Glutamatergic neuron (in vitro differentiated cells): ENCODE measurements around the gene C14orf180. TPM values are rescaled to one million over a fixed set of nuclear protein-coding genes. Genes with fewer than 3 reads are reported as not detected.

ENCODE experiments used
- DNase-seq: peaks from one replicate; pipeline ENCODE4 v3.0.0; 2022
- H3K27ac Mint-ChIP-seq: one replicate; pipeline ENCODE4 v1.8.0; 2020; ENCODE audit warnings: mild to moderate bottlenecking, mixed read lengths, inconsistent platforms; ENCODE audit not compliant: unreplicated experiment
- H3K27me3 Mint-ChIP-seq: one replicate; pipeline ENCODE4 v1.8.0; 2020; ENCODE audit warnings: mild to moderate bottlenecking, moderate library complexity, mixed read lengths, inconsistent platforms; ENCODE audit not compliant: unreplicated experiment
- H3K36me3 Mint-ChIP-seq: one replicate; pipeline ENCODE4 v1.8.0; 2020; ENCODE audit warnings: mild to moderate bottlenecking, mixed read lengths, inconsistent platforms; ENCODE audit not compliant: unreplicated experiment
- H3K4me1 Mint-ChIP-seq: one replicate; pipeline ENCODE4 v1.8.0; 2020; ENCODE audit warnings: mild to moderate bottlenecking, low read depth, mixed read lengths, inconsistent platforms; ENCODE audit not compliant: unreplicated experiment
- H3K4me3 Mint-ChIP-seq: one replicate; pipeline ENCODE4 v1.8.0; 2020; ENCODE audit warnings: mild to moderate bottlenecking, mixed read lengths, inconsistent platforms; ENCODE audit not compliant: unreplicated experiment
- H3K9me3 Mint-ChIP-seq: one replicate; pipeline ENCODE4 v1.8.0; 2020; ENCODE audit warnings: mild to moderate bottlenecking, moderate library complexity, mixed read lengths, inconsistent platforms; ENCODE audit not compliant: unreplicated experiment
- CTCF ChIP-seq: fragments of 200-600 bp; sonication (generic); IDR thresholded peaks from one replicate; pipeline ENCODE4 v1.5.0; 2021; ENCODE audit not compliant: partially characterized antibody, unreplicated experiment
- total RNA-seq: library from RNA; stranded (reverse); fragmentation: NEBNext Ultra II Directional; extraction: Animal tissue kit (Norgen Biotek cat#: 25700); gene quantifications from one replicate; pipeline ENCODE4 v1.2.1, GENCODE V29; 2021; ENCODE audit not compliant: unreplicated experiment

C14orf180 gene
- total RNA-seq, 1 donor from 2014 or later, result not detected

GRCh38 chr14:104614126-104614812, 34.7 kb downstream of the C14orf180 start:
- Mint-ChIP-seq H3K9me3 (peaks cover 2% of the 10 kb centered on the region), H3K27ac (no peak overlapping the region), H3K36me3 (no peaks in the 10 kb centered on the region), H3K4me3 (no peak overlapping the region), H3K4me1 (no peaks in the 10 kb centered on the region), H3K27me3 (peaks cover 1% of the 10 kb centered on the region)
- TF ChIP-seq CTCF, result no peak
- no peak for DNase-seq

- Mint-ChIP-seq H3K36me3 (peaks cover 19% of the 10 kb centered on the region), H3K27ac (no peak overlapping the region), H3K9me3 (peaks cover 9% of the 10 kb centered on the region), H3K27me3 (peaks cover 4% of the 10 kb centered on the region), H3K4me3 (no peak overlapping the region), H3K4me1 (no peaks in the 10 kb centered on the region)
- DNase-seq, result no peak
- no peak for TF ChIP-seq CTCF
These were observed 45.4 kb downstream of the C14orf180 start for GRCh38 chr14:104624939-104625338.

DNA sequence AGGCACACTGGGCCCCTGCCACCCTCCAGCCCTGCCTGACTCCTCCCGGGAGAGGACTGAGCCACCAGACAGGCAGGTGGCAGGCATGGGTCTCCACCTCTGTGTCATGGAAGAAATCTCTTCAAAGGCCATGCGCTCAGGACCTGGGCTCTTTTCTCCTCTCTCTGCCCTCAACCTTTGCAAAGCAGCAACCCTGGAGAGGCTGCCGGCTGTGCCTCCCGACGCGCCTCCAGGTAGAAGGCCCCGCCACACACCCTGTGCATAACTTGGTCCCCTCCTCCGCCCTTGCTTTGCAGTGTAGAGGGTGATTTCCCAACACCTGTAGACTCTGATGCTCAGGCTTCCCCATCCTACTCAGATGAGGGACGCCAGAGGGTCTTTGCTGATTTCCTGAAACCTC, 53.2 kb downstream of the C14orf180 start:
- Mint-ChIP-seq H3K27ac (no peak overlapping the region), H3K27me3 (no peaks in the 10 kb centered on the region), H3K4me3 (no peak overlapping the region), H3K4me1 (no peaks in the 10 kb centered on the region), H3K36me3 (peaks cover 4% of the 10 kb centered on the region), H3K9me3 (peaks cover 3% of the 10 kb centered on the region)
- no peak for DNase-seq
- no peak for TF ChIP-seq CTCF

DNA sequence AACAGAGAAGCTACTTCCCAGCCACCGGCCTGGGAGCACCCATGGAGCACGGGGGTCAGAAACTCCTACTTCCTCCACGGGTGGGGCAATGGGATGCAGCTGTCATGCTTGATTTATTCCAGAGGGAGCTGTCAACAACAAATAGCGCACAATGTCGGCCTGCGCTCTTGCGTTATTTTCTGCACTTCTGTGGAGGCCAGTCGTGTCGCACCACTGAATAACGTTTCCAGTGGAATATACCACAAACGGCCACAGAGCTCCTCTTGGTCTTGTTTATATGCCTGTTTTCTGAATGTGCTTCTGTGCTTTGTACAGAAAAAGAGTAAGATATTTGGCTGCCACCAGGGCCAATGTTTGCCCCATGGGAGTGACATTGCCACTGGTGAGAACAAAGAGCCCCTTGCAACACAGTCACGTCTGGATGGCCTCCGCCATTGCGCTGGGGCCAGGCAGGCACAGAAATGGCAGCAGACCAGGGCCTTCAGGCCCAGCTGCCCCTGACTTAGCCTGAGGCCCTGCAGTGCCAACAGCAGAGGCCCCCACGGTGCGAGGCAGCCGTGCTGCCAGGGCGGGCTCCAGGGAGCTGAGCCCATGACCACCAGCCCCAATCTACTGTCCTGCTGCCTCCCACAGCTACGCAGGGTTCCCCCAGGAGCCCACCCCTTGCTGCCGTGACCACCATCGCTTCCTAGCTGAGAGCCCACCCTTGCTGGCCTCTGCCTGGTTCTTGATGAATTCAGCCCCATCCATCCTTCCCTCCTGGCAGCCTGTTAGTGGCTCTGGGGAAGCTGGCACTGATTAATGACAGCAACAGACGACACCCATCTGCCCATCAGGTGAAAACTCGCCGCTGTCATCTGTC, 53.9 kb downstream of the C14orf180 start:
- H3K4me1 Mint-ChIP-seq, result peaks cover 2% of the 10 kb centered on the region
- no peaks in the 10 kb centered on the region for H3K36me3 Mint-ChIP-seq
- H3K27ac Mint-ChIP-seq, result no peak overlapping the region
- H3K4me3 Mint-ChIP-seq, result no peak overlapping the region
- DNase-seq, result no peak
- TF ChIP-seq CTCF, result no peak
- peaks cover 5% of the 10 kb centered on the region for H3K9me3 Mint-ChIP-seq
- H3K27me3 Mint-ChIP-seq, result no peaks in the 10 kb centered on the region
